PC-9 (cell line): Measurements from ENCODE around the gene HBS1L. TPM values are rescaled to one million over a fixed set of nuclear protein-coding genes. Genes with fewer than 3 reads are reported as not detected.

Experiments
- BruUV-seq: library from RNA; stranded (reverse); fragments of 400-500 nt; replicated peaks from 2 replicates; lab custom pipeline; 2021; lab: Mats Ljungman, UMichigan
- CTCF ChIA-PET: fragments of 300-600 bp; sonication (Branson Sonifier 250); formaldehyde crosslinking; loops from one replicate; lab custom pipeline; 2022; ENCODE audit warnings: antibody characterized with exemption; lab: Charles Lee
- POLR2A ChIA-PET: fragments of 300-600 bp; sonication (Branson Sonifier 250); formaldehyde crosslinking; loops from one replicate; lab custom pipeline; 2022; ENCODE audit warnings: antibody characterized with exemption; ENCODE audit not compliant: unreplicated experiment; lab: Charles Lee
- DNase-seq, 2 experiments: peaks; one replicate each; pipeline versions ENCODE4 v3.0.0 to v3.0.0-alpha.2; 2015 to 2022; ENCODE audit warnings: mixed read lengths in 1 of 2
- H2AFZ ChIP-seq: fragments of 200-600 bp; sonication (generic); 2 replicates; pipeline ENCODE4 v1.8.1; 2017; ENCODE audit warnings: antibody characterized with exemption
- H3F3A ChIP-seq: fragments of 200-600 bp; sonication (generic); 2 replicates; pipeline ENCODE4 v1.8.1; 2017; ENCODE audit warnings: antibody characterized with exemption, mild to moderate bottlenecking, low read depth; ENCODE audit not compliant: insufficient read depth
- H3K27ac ChIP-seq: fragments of 200-600 bp; sonication (generic); 2 replicates; pipeline ENCODE4 v1.6.1; 2016; ENCODE audit warnings: mixed run types
- H3K27me3 ChIP-seq: fragments of 200-600 bp; sonication (generic); 2 replicates; pipeline ENCODE4 v1.6.1; 2016; ENCODE audit warnings: low read depth, mixed run types; ENCODE audit not compliant: insufficient read depth
- H3K36me3 ChIP-seq: fragments of 200-600 bp; sonication (generic); 2 replicates; pipeline ENCODE4 v1.6.1; 2016; ENCODE audit warnings: low read depth, mixed run types
- H3K4me1 ChIP-seq: fragments of 200-600 bp; sonication (generic); replicated peaks from 2 replicates; pipeline ENCODE4 v1.6.1; 2016; ENCODE audit warnings: mixed run types; ENCODE audit not compliant: insufficient read depth
- H3K4me2 ChIP-seq: fragments of 200-600 bp; sonication (generic); 2 replicates; pipeline ENCODE4 v1.6.1; 2017; ENCODE audit warnings: mixed run types
- H3K4me3 ChIP-seq: fragments of 200-600 bp; sonication (generic); 2 replicates; pipeline ENCODE4 v1.6.1; 2016; ENCODE audit warnings: mixed run types
- H3K79me2 ChIP-seq: fragments of 200-600 bp; sonication (generic); 2 replicates; pipeline ENCODE4 v1.6.1; 2017; ENCODE audit warnings: low read depth, mixed run types
- H3K9me2 ChIP-seq: fragments of 200-600 bp; sonication (generic); 2 replicates; pipeline ENCODE4 v1.8.1; 2017; ENCODE audit warnings: mild to moderate bottlenecking; ENCODE audit not compliant: insufficient read depth
- H3K9me3 ChIP-seq: fragments of 200-600 bp; sonication (generic); 2 replicates; pipeline ENCODE4 v1.8.1; 2016; ENCODE audit warnings: low read depth; ENCODE audit not compliant: insufficient read depth
- H4K20me1 ChIP-seq: fragments of 200-600 bp; sonication (generic); 2 replicates; pipeline ENCODE4 v1.8.1; 2017; ENCODE audit not compliant: insufficient read depth
- CTCF ChIP-seq: fragments of 200-600 bp; sonication (generic); conservative IDR thresholded peaks from 2 replicates; pipeline ENCODE4 v1.6.1; 2017; ENCODE audit warnings: mixed run types, antibody characterized with exemption, mild to moderate bottlenecking, moderate library complexity
- EZH2 ChIP-seq: fragments of 200-600 bp; sonication (generic); IDR thresholded peaks from 2 replicates; pipeline ENCODE4 v1.8.0; 2017; ENCODE audit warnings: antibody characterized with exemption, low read depth
- intact Hi-C: fragments of 100-400 bp; cut with micrococcal nuclease; formaldehyde crosslinking; loops from one replicate; pipeline ENCODE4 v1.10.0; 2022; ENCODE audit not compliant: unreplicated experiment
- total RNA-seq: library from RNA; stranded (reverse); gene quantifications from 2 replicates; pipeline ENCODE4 v1.2.3, GENCODE V29; 2021

The HBS1L gene
- total RNA-seq, 1 experiment from 2014 or later = 84.4 TPM

DNA sequence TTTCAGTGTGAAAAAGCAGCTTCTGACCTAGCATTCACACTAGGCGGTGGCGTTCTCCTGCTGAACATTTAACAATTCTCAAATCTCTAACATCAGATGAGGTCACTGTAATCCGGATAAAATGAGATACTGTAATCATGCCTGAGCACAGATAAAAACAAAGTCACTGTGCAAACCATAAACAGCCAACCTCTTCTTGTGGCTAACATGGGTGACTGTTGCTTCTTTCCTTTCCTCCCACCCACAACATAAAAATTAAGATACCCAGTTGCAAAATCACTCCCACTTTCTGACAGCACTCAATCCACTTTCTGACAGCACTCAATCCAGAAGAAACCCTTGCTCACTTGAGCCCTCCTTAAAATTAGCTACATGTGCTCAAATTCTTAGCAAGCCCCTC is 93.3 kb downstream of the HBS1L start:
- TF ChIP-seq EZH2 = no peak
- TF ChIP-seq CTCF = no peak
- ChIA-PET CTCF (no interaction called here), POLR2A (no interaction called here)
- Histone ChIP-seq H3K4me2 (no peak overlapping the region), H3K79me2 (no peaks in the 10 kb centered on the region), H3K9me3 (no peaks in the 10 kb centered on the region), H3K4me1 (no peaks in the 10 kb centered on the region), H3K9me2 (no peaks in the 10 kb centered on the region), H3K27me3 (no peaks in the 10 kb centered on the region), H3K27ac (no peak overlapping the region), H2AFZ (no peak overlapping the region), H3K4me3 (no peak overlapping the region), H3F3A (no peaks in the 10 kb centered on the region), H3K36me3 (peaks cover 28% of the 10 kb centered on the region), H4K20me1 (no peaks in the 10 kb centered on the region; the same call in 1 of the 2 replicates)
- no peak for DNase-seq
- intact Hi-C loops = no loop called here
- BruUV-seq = no TSS peak

- CTCF ChIA-PET = no interaction called here
- H3K79me2 ChIP-seq = no peaks in the 10 kb centered on the region
- no peak for DNase-seq
- no peak overlapping the region for H3K27ac ChIP-seq
- POLR2A ChIA-PET = no interaction called here
- TF ChIP-seq EZH2 (no peak), CTCF (no peak)
- no peak overlapping the region for H2AFZ ChIP-seq
- H3K4me2 ChIP-seq = no peak overlapping the region
- no peaks in the 10 kb centered on the region for H3F3A ChIP-seq
- no peaks in the 10 kb centered on the region; the same call in 1 of the 2 replicates for H3K4me1 ChIP-seq
- no peaks in the 10 kb centered on the region for H3K9me2 ChIP-seq
- intact Hi-C loops = no loop called here
- H3K27me3 ChIP-seq = no peaks in the 10 kb centered on the region
- no peaks in the 10 kb centered on the region for H4K20me1 ChIP-seq
- no peaks in the 10 kb centered on the region for H3K9me3 ChIP-seq
- no TSS peak for BruUV-seq
- H3K4me3 ChIP-seq = no peak overlapping the region
- H3K36me3 ChIP-seq = peaks cover 11% of the 10 kb centered on the region; the same call in 1 of the 2 replicates
These were observed 95.0 kb downstream of the HBS1L start for GRCh38 chr6:134959603-134960002.

DNA sequence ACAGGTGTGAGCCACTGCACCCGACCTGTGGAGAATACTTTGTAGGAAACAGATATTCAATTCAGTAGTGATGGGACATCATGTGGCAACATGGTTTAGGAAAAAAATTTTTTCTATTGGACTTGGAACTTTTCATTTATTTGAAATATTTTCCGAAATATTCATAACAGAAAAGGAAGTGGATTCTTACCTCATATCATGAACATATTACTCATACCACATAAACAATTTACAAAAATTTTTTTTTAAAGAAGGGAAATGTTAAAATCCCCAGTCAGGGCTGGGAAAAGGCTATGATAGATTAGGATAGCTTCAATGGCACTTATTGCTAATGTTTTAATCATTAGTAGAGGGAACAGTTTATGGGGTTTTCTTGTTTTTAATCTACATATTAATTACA is 97.9 kb downstream of the HBS1L start:
- POLR2A ChIA-PET = no interaction called here
- no TSS peak for BruUV-seq

More for the DNA sequence above, 97.9 kb downstream of the HBS1L start:
- no peaks in the 10 kb centered on the region for H3K9me3 ChIP-seq
- CTCF ChIA-PET = no interaction called here
- no peaks in the 10 kb centered on the region; the same call in 1 of the 2 replicates for H3K4me1 ChIP-seq
- H3K9me2 ChIP-seq = no peaks in the 10 kb centered on the region
- H3K27me3 ChIP-seq = no peaks in the 10 kb centered on the region
- no peak for TF ChIP-seq EZH2
- no peak for TF ChIP-seq CTCF
- H3F3A ChIP-seq = no peaks in the 10 kb centered on the region
- no peak overlapping the region for H3K27ac ChIP-seq
- no peak for DNase-seq
- H3K4me2 ChIP-seq = no peak overlapping the region
- no peak overlapping the region for H2AFZ ChIP-seq
- H3K79me2 ChIP-seq = no peaks in the 10 kb centered on the region
- intact Hi-C loops = no loop called here
- H4K20me1 ChIP-seq = no peaks in the 10 kb centered on the region
- no peaks in the 10 kb centered on the region for H3K36me3 ChIP-seq
- no peak overlapping the region for H3K4me3 ChIP-seq
